LNCAP (cell line): ENCODE data around the gene POLR3E.

Source experiments
- CTCF ChIP-seq: fragments of 450-650 bp; IDR thresholded peaks from 2 replicates; pipeline ENCODE4 v1.5.1; 2017; ENCODE audit warnings: mild to moderate bottlenecking

POLR3E gene

GRCh38 chr16:22293137-22294106, 3.8 kb upstream of the POLR3E start:
- no peak for TF ChIP-seq CTCF

GRCh38 chr16:22296225-22297113, 740 bp upstream of the POLR3E start:
- TF ChIP-seq CTCF = no peak

- TF ChIP-seq CTCF = no peak
Observed at GRCh38 chr16:22297871-22298733, 893 bp downstream of the POLR3E start.

- no peak for TF ChIP-seq CTCF
Observed at GRCh38 chr16:22299036-22299435, 1.8 kb downstream of the POLR3E start.

GRCh38 chr16:22300427-22301071, 3.3 kb downstream of the POLR3E start:
- peak; percentile 84 for TF ChIP-seq CTCF

GRCh38 chr16:22302776-22303363, 5.7 kb downstream of the POLR3E start:
- no peak for TF ChIP-seq CTCF
